Panc1 (cell line): ENCODE measurements around the gene FOCAD.

Experiments
- SIN3A ChIP-seq: IDR thresholded peaks from 2 replicates; pipeline ENCODE4 v1.6.1; 2012; ENCODE audit warnings: low read depth, mild to moderate bottlenecking, low read length, moderate library complexity, borderline replicate concordance; ENCODE audit not compliant: insufficient read depth
- TCF7L2 ChIP-seq: IDR thresholded peaks from 2 replicates; pipeline ENCODE4 v1.6.1; 2011; ENCODE audit warnings: mild to moderate bottlenecking, low read depth, low read length, inconsistent platforms
- TF ChIP-seq, protein P1 (sequence below): fragments of 450-650 bp; IDR thresholded peaks from 2 replicates; pipeline ENCODE4 v1.5.1; 2017; ENCODE audit warnings: mild to moderate bottlenecking

DNA sequence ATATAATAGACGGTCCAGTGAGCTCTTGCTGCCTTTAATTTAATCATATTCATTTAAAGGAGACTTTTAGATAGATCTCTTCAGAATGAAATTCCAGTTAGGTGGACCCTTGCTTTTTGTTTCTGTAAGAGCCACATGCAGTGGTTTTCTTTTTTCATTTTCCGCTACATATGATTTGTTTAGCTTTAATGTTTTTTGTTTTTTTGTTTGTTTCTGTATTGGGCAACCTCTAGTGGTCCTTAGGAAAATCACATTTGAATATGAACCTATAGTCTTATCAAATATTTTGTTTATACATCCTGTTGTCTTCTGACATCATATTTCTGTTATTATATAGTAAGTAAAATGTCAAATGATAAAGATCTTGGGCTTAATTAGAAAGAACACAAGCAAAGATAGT, 196.6 kb downstream of the FOCAD start:
- TF ChIP-seq, protein P1, sequence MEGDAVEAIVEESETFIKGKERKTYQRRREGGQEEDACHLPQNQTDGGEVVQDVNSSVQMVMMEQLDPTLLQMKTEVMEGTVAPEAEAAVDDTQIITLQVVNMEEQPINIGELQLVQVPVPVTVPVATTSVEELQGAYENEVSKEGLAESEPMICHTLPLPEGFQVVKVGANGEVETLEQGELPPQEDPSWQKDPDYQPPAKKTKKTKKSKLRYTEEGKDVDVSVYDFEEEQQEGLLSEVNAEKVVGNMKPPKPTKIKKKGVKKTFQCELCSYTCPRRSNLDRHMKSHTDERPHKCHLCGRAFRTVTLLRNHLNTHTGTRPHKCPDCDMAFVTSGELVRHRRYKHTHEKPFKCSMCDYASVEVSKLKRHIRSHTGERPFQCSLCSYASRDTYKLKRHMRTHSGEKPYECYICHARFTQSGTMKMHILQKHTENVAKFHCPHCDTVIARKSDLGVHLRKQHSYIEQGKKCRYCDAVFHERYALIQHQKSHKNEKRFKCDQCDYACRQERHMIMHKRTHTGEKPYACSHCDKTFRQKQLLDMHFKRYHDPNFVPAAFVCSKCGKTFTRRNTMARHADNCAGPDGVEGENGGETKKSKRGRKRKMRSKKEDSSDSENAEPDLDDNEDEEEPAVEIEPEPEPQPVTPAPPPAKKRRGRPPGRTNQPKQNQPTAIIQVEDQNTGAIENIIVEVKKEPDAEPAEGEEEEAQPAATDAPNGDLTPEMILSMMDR, result no peak
- TF ChIP-seq SIN3A (no peak), TCF7L2 (no peak)
